PC-3 (cell line): Measurements from ENCODE around the gene AK8.

Experiments
- EZH2 ChIP-seq: fragments of 300-600 bp; sonication (generic); IDR thresholded peaks from one replicate; pipeline ENCODE4 v1.6.1; 2017; ENCODE audit warnings: antibody characterized with exemption, mild to moderate bottlenecking, low read length; ENCODE audit not compliant: unreplicated experiment
- EZH2phosphoT487 ChIP-seq: fragments of 300-600 bp; sonication (generic); IDR thresholded peaks from 2 replicates; pipeline ENCODE4 v1.6.1; 2018; ENCODE audit warnings: mild to moderate bottlenecking, antibody characterized with exemption, low read length, borderline replicate concordance
- TF ChIP-seq, protein P1 (sequence below): fragments of 300-600 bp; sonication (generic); conservative IDR thresholded peaks from 2 replicates; pipeline ENCODE4 v1.5.1; 2017; ENCODE audit warnings: antibody characterized with exemption, low read depth, mild to moderate bottlenecking, low read length

DNA sequence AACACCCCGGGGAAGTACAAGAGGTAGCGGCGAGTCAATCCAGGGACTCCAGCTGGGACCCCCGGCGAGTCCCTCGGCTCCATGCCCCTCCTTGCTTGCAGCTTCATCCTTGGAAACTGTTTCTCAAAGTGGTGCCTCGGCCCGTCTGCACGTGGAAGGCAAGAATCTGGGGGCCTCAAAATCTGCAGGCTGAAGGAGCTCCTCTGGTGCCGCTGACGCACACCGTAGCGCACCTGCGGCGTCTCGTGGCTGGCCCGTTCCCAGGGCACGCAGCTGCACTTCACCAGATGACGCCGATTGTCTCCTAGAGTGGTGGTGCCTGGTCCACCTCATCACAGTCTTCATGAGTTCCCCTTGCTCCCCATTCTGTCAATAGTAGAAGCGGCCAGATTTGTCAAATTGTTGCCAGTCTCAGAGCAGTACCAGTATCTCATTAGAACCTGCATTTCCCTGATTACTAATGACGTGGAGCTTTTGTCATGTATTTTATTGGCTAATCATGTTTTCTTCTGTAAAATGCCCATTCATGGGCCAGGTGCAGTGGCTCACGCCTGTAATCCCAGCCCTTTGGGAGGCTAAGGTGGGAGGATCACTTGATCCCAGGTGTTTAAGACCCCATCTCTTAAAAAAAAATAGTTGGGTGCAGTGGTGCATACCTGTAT lies 169.2 kb downstream of the AK8 start:
- TF ChIP-seq, protein P1, sequence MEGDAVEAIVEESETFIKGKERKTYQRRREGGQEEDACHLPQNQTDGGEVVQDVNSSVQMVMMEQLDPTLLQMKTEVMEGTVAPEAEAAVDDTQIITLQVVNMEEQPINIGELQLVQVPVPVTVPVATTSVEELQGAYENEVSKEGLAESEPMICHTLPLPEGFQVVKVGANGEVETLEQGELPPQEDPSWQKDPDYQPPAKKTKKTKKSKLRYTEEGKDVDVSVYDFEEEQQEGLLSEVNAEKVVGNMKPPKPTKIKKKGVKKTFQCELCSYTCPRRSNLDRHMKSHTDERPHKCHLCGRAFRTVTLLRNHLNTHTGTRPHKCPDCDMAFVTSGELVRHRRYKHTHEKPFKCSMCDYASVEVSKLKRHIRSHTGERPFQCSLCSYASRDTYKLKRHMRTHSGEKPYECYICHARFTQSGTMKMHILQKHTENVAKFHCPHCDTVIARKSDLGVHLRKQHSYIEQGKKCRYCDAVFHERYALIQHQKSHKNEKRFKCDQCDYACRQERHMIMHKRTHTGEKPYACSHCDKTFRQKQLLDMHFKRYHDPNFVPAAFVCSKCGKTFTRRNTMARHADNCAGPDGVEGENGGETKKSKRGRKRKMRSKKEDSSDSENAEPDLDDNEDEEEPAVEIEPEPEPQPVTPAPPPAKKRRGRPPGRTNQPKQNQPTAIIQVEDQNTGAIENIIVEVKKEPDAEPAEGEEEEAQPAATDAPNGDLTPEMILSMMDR: no peak
- TF ChIP-seq EZH2phosphoT487 (no peak), EZH2 (no peak)
